ENCODE measurements around the gene MNAT1.

DNA sequence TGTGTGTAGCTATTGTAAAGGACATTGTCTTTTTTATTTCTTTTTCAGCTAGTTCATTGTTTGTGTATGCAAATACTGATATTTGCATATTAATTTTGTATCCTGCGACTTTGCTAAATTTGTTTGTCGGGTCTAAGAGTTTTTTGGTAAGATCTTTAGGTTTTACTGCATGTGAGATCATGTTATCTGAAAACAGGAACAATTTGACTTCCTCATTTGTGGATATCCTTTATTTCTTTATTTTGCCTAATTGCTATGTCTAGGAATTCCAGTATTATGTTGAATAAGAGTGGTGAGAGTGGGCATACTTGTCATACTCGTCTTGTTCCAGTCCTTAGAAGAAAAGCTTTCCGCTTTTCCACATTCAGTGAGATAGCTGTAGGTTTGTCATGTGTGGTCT lies 39.2 kb upstream of the MNAT1 start:
- TF ChIP-seq CHD4 (IDR thresholded peaks at IDR 0.05; ENCODE audit: borderline replicate concordance) (no peak), NFE2L2 (conservative IDR thresholded peaks at IDR 0.05; ENCODE audit: low read length) (no peak), POLR2A (IDR thresholded peaks at IDR 0.05; ENCODE audit: low read length) (no peak), BHLHE40 (IDR thresholded peaks at IDR 0.05; ENCODE audit: low read depth, low read length) (no peak)

Measured in A549 (cell line).